IMR-90 (cell line): ENCODE measurements around the gene TUBB4A.

Experiments used
- CHD1 ChIP-seq: IDR thresholded peaks from 2 replicates; pipeline ENCODE4 v1.6.1; 2012; ENCODE audit warnings: low read depth, low read length, improper control_type of control experiment
- MXI1 ChIP-seq: IDR thresholded peaks from 2 replicates; pipeline ENCODE4 v1.6.1; 2012; ENCODE audit warnings: low read depth, mild to moderate bottlenecking, low read length, moderate library complexity, borderline replicate concordance
- POLR2A ChIP-seq: IDR thresholded peaks from 2 replicates; pipeline ENCODE4 v1.6.1; 2012; ENCODE audit warnings: mild to moderate bottlenecking, low read depth, low read length
- RFX5 ChIP-seq: IDR thresholded peaks from 2 replicates; pipeline ENCODE4 v1.8.0; 2012; ENCODE audit warnings: low read depth, mild to moderate bottlenecking, low read length, moderate library complexity
- TF ChIP-seq, protein P1 (sequence below): conservative IDR thresholded peaks from 2 replicates; pipeline ENCODE4 v1.5.1; 2012; ENCODE audit warnings: mild to moderate bottlenecking, low read depth, low read length, improper control_type of control experiment

DNA sequence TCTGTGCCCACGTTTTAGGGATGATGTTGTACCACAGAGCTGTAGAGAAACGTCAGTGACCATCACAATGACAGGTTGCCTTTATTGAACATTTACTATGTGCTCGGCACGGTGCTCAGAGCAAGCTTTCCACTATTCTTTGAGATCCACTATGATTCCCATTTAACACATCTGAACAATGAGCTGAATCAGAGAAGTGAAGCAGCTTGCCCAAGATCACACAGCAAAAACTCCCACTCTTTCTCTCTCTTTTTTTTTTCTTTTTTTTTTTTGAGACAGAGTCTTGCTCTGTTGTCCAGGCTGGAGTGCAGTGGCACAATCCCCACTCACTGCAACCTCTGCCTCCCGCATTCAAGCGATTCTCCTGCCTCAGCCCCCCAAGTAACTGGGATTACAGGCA is 20.6 kb upstream of the TUBB4A start:
- TF ChIP-seq, protein P1, sequence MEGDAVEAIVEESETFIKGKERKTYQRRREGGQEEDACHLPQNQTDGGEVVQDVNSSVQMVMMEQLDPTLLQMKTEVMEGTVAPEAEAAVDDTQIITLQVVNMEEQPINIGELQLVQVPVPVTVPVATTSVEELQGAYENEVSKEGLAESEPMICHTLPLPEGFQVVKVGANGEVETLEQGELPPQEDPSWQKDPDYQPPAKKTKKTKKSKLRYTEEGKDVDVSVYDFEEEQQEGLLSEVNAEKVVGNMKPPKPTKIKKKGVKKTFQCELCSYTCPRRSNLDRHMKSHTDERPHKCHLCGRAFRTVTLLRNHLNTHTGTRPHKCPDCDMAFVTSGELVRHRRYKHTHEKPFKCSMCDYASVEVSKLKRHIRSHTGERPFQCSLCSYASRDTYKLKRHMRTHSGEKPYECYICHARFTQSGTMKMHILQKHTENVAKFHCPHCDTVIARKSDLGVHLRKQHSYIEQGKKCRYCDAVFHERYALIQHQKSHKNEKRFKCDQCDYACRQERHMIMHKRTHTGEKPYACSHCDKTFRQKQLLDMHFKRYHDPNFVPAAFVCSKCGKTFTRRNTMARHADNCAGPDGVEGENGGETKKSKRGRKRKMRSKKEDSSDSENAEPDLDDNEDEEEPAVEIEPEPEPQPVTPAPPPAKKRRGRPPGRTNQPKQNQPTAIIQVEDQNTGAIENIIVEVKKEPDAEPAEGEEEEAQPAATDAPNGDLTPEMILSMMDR = no peak
- TF ChIP-seq MXI1 = no peak
- no peak for TF ChIP-seq POLR2A
- no peak for TF ChIP-seq RFX5
- no peak for TF ChIP-seq CHD1
